ELF-1 (cell line): ENCODE results near the gene PAN2.

Experiments
- DNase-seq: peaks from one replicate; pipeline ENCODE4 v3.0.0-alpha.2; 2016; ENCODE audit warnings: low read depth, low spot score

Gene PAN2

GRCh38 chr12:56267443-56268071 is 66.2 kb downstream of the PAN2 start:
- peak; percentile 62 for DNase-seq

- peak; percentile 95 for DNase-seq
Measured at GRCh38 chr12:56266693-56267442, 66.9 kb downstream of the PAN2 start, which contains the start of gene COQ10A. TSS of gene COQ10A (plus strand) at chr12:56266942. CDS start at chr12:56267119, 177 bp downstream.
